ENCODE results near the gene NHLRC4.

NHLRC4 gene

DNA sequence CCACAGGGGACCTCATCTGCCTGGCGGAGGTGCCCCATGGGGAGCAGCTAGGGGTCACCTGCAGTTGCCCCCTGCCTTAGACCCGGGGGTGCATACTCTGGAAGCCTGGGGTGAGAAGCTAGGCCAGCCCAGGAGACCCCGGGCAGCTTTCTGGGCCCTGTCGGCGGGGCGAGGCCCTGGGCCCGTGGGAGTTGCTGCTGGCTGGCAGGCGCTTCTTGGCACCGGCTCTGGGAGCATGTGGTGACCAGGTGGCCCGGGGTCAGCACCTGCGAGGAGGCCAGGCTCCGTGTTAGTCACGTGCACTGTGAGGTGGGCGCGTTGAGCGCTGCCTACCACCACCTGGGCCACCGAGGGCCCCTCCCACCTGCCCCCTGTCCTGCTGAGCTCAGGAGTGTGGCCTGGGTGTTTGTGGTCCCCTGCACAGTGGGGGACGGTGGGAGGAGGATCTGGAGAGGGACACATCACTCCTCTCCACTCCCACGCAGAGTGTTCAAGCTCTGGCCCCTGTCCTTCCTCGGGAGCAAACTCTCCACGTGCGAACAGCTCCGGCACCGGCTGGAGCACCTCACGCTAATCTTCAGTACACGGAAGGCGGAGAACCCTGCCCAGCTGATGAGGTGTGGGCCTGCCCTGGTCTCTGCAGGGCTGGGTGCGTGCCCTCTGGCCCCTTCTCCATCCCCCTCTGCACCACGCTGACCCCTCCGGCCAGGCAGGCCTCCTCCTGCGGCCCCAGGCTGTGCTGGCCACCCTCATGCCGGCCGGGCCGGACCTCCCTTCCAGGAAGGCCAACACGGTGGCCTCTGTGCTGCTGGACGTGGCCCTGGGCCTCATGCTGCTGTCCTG lies 8.8 kb downstream of the NHLRC4 start (continued):
- TF ChIP-seq KLF1 (tag by site-specific recombination; IDR thresholded peaks at IDR 0.05) (no peak), ZNF341 (tag by site-specific recombination; IDR thresholded peaks at IDR 0.05; ENCODE audit: low read depth) (no peak), REPIN1 (tag by site-specific recombination; IDR thresholded peaks at IDR 0.05; ENCODE audit: low read depth) (no peak), KLF7 (tag by site-specific recombination; IDR thresholded peaks at IDR 0.05; ENCODE audit: borderline replicate concordance) (no peak), ZNF404 (tag by site-specific recombination; IDR thresholded peaks at IDR 0.05) (no peak), ZFHX2 (tag by site-specific recombination; conservative IDR thresholded peaks at IDR 0.05) (peak; percentile 70)
- TF ChIP-seq, protein P1, sequence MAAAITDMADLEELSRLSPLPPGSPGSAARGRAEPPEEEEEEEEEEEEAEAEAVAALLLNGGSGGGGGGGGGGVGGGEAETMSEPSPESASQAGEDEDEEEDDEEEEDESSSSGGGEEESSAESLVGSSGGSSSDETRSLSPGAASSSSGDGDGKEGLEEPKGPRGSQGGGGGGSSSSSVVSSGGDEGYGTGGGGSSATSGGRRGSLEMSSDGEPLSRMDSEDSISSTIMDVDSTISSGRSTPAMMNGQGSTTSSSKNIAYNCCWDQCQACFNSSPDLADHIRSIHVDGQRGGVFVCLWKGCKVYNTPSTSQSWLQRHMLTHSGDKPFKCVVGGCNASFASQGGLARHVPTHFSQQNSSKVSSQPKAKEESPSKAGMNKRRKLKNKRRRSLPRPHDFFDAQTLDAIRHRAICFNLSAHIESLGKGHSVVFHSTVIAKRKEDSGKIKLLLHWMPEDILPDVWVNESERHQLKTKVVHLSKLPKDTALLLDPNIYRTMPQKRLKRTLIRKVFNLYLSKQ (tag by site-specific recombination; IDR thresholded peaks at IDR 0.05; ENCODE audit: borderline replicate concordance) = no peak
- TF ChIP-seq, protein P2, sequence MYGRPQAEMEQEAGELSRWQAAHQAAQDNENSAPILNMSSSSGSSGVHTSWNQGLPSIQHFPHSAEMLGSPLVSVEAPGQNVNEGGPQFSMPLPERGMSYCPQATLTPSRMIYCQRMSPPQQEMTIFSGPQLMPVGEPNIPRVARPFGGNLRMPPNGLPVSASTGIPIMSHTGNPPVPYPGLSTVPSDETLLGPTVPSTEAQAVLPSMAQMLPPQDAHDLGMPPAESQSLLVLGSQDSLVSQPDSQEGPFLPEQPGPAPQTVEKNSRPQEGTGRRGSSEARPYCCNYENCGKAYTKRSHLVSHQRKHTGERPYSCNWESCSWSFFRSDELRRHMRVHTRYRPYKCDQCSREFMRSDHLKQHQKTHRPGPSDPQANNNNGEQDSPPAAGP (tag by site-specific recombination; IDR thresholded peaks at IDR 0.05) = no peak
- TF ChIP-seq, protein P3, sequence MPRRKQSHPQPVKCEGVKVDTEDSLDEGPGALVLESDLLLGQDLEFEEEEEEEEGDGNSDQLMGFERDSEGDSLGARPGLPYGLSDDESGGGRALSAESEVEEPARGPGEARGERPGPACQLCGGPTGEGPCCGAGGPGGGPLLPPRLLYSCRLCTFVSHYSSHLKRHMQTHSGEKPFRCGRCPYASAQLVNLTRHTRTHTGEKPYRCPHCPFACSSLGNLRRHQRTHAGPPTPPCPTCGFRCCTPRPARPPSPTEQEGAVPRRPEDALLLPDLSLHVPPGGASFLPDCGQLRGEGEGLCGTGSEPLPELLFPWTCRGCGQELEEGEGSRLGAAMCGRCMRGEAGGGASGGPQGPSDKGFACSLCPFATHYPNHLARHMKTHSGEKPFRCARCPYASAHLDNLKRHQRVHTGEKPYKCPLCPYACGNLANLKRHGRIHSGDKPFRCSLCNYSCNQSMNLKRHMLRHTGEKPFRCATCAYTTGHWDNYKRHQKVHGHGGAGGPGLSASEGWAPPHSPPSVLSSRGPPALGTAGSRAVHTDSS (tag by site-specific recombination; IDR thresholded peaks at IDR 0.05) = no peak
- TF ChIP-seq, protein P4, sequence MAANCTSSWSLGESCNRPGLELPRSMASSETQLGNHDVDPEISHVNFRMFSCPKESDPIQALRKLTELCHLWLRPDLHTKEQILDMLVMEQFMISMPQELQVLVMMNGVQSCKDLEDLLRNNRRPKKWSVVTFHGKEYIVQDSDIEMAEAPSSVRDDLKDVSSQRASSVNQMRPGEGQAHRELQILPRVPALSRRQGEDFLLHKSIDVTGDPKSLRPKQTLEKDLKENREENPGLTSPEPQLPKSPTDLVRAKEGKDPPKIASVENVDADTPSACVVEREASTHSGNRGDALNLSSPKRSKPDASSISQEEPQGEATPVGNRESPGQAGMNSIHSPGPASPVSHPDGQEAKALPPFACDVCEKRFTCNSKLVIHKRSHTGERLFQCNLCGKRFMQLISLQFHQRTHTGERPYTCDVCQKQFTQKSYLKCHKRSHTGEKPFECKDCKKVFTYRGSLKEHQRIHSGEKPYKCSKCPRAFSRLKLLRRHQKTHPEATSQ (tag by site-specific recombination; IDR thresholded peaks at IDR 0.05) = no peak

DNA sequence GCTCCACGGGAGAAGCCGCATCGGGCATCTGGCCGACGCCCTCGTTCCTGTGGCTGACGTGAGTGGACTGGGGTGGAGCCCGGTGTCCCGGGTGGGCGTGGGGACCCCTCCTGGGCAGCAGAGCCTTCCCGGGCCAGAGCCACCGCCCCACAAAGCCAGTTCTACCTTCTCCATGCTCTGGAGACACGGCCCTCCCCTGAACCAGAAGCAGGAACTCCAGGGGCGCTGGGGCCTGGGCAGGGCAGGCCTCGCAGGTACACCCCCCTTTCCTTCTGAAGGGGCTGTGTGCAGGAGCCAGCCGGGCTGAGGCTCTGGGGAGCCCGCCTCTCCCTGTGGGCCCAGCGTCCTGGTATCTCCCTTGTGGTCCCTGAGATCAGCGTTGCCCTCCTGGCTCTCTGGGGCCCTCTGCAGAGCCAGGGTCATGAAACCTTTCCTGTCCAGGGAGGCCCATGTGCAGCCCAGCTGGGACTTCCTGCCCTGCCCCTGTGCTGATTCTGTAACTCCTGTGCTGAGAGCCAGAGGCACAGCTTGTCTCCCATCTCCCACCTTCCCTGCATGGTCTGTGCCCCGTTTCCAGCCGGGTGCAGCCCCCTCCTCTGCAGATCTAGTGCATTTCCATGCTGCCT lies 9.5 kb downstream of the NHLRC4 start:
- CTCF ChIA-PET = interaction anchor here (0.8 to 1.2 kb wide), 4 partner anchors 33 to 184 kb away, joined by 3 to 4 read pairs (median 4); partner anchors contain the start of gene WDR90
- POLR2A ChIA-PET = interaction anchor here (1.2 kb wide), 1 partner anchor 12 kb away, joined by 3 read pairs; no protein-coding TSS in a partner anchor
- TF ChIP-seq ZIC2 (tag by site-specific recombination; IDR thresholded peaks at IDR 0.05) (peak; percentile 38), ZNF175 (tag by site-specific recombination; IDR thresholded peaks at IDR 0.05) (no peak), ZNF768 (tag by site-specific recombination; IDR thresholded peaks at IDR 0.05) (no peak), ZNF48 (tag by site-specific recombination; IDR thresholded peaks at IDR 0.05) (no peak), GLIS1 (tag by site-specific recombination; IDR thresholded peaks at IDR 0.05) (peak; percentile 83), ZNF16 (tag by site-specific recombination; IDR thresholded peaks at IDR 0.05; ENCODE audit: low read depth) (no peak), TCF7L2 (IDR thresholded peaks at IDR 0.05; ENCODE audit: borderline replicate concordance, low read depth, low read length) (no peak)
- TF ChIP-seq, protein P5, sequence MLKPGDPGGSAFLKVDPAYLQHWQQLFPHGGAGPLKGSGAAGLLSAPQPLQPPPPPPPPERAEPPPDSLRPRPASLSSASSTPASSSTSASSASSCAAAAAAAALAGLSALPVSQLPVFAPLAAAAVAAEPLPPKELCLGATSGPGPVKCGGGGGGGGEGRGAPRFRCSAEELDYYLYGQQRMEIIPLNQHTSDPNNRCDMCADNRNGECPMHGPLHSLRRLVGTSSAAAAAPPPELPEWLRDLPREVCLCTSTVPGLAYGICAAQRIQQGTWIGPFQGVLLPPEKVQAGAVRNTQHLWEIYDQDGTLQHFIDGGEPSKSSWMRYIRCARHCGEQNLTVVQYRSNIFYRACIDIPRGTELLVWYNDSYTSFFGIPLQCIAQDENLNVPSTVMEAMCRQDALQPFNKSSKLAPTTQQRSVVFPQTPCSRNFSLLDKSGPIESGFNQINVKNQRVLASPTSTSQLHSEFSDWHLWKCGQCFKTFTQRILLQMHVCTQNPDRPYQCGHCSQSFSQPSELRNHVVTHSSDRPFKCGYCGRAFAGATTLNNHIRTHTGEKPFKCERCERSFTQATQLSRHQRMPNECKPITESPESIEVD (tag by site-specific recombination; IDR thresholded peaks at IDR 0.05) = no peak
- TF ChIP-seq, protein P6, sequence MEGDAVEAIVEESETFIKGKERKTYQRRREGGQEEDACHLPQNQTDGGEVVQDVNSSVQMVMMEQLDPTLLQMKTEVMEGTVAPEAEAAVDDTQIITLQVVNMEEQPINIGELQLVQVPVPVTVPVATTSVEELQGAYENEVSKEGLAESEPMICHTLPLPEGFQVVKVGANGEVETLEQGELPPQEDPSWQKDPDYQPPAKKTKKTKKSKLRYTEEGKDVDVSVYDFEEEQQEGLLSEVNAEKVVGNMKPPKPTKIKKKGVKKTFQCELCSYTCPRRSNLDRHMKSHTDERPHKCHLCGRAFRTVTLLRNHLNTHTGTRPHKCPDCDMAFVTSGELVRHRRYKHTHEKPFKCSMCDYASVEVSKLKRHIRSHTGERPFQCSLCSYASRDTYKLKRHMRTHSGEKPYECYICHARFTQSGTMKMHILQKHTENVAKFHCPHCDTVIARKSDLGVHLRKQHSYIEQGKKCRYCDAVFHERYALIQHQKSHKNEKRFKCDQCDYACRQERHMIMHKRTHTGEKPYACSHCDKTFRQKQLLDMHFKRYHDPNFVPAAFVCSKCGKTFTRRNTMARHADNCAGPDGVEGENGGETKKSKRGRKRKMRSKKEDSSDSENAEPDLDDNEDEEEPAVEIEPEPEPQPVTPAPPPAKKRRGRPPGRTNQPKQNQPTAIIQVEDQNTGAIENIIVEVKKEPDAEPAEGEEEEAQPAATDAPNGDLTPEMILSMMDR (tag by site-specific recombination; IDR thresholded peaks at IDR 0.05) = 0 out of 2 replicates have a peak, but pooled peaks have one; percentile 14
- TF ChIP-seq, protein P7, sequence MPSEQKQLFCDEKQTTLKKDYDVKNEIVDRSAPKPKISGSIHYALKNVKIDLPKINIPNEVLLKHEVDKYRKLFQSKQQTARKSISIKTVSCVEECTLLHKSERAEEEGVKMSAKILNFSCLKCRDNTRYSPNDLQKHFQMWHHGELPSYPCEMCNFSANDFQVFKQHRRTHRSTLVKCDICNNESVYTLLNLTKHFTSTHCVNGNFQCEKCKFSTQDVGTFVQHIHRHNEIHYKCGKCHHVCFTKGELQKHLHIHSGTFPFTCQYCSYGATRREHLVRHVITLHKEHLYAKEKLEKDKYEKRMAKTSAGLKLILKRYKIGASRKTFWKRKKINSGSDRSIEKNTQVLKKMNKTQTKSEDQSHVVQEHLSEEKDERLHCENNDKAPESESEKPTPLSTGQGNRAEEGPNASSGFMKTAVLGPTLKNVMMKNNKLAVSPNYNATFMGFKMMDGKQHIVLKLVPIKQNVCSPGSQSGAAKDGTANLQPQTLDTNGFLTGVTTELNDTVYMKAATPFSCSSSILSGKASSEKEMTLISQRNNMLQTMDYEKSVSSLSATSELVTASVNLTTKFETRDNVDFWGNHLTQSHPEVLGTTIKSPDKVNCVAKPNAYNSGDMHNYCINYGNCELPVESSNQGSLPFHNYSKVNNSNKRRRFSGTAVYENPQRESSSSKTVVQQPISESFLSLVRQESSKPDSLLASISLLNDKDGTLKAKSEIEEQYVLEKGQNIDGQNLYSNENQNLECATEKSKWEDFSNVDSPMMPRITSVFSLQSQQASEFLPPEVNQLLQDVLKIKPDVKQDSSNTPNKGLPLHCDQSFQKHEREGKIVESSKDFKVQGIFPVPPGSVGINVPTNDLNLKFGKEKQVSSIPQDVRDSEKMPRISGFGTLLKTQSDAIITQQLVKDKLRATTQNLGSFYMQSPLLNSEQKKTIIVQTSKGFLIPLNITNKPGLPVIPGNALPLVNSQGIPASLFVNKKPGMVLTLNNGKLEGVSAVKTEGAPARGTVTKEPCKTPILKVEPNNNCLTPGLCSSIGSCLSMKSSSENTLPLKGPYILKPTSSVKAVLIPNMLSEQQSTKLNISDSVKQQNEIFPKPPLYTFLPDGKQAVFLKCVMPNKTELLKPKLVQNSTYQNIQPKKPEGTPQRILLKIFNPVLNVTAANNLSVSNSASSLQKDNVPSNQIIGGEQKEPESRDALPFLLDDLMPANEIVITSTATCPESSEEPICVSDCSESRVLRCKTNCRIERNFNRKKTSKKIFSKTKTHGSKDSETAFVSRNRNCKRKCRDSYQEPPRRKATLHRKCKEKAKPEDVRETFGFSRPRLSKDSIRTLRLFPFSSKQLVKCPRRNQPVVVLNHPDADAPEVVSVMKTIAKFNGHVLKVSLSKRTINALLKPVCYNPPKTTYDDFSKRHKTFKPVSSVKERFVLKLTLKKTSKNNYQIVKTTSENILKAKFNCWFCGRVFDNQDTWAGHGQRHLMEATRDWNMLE (tag by site-specific recombination; conservative IDR thresholded peaks at IDR 0.05; ENCODE audit: low read depth) = no peak

More for the DNA sequence above, 9.5 kb downstream of the NHLRC4 start:
- Histone ChIP-seq H3K4me3 (ENCODE audit: low read depth, low read length) (no peak overlapping the region), H3K9me3 (ENCODE audit: control insufficient read depth, insufficient read depth, low read depth, low read length) (no peaks in the 10 kb centered on the region), H3K36me3 (ENCODE audit: control insufficient read depth in 2 of 2, insufficient read depth in 1 of 2, low read length in 2 of 2) (peaks cover 0 to 62% of the 10 kb centered on the region in 2 experiments; a peak in 1 of 3 replicates), H3K4me1 (ENCODE audit: control insufficient read depth, insufficient read depth, low read length) (no peaks in the 10 kb centered on the region), H3K27ac (ENCODE audit: extremely low read depth, low read depth, low read length) (no peak overlapping the region)

Data from HEK293 (cell line).